ENCODE measurements around the gene WFIKKN1.

The WFIKKN1 gene

GRCh38 chr16:652454-653305 is 21.9 kb downstream of the WFIKKN1 start:
- no peak for DNase-seq (ENCODE audit: low read depth in 2 of 2, low spot score in 1 of 2)

GRCh38 chr16:654034-654433 is 23.2 kb downstream of the WFIKKN1 start:
- DNase-seq (ENCODE audit: low read depth in 2 of 2, low spot score in 1 of 2): no peak

- DNase-seq (ENCODE audit: low read depth in 2 of 2, low spot score in 1 of 2): no peak
These were observed 26.7 kb downstream of the WFIKKN1 start for GRCh38 chr16:657487-657886.

- no peak for DNase-seq (ENCODE audit: low read depth in 2 of 2, low spot score in 1 of 2)
These were observed 28.1 kb downstream of the WFIKKN1 start for GRCh38 chr16:658679-659571.

- DNase-seq (ENCODE audit: low read depth in 2 of 2, low spot score in 1 of 2): no peak
These were observed 28.8 kb downstream of the WFIKKN1 start for GRCh38 chr16:659618-660017.

GRCh38 chr16:660132-660458 is 29.3 kb downstream of the WFIKKN1 start:
- no peak for DNase-seq (ENCODE audit: low read depth in 2 of 2, low spot score in 1 of 2)

- peak in 1 of 2 donors; percentile 36 for DNase-seq (ENCODE audit: low read depth in 2 of 2, low spot score in 1 of 2)
These were observed 29.8 kb downstream of the WFIKKN1 start for GRCh38 chr16:660459-661183.

- DNase-seq (ENCODE audit: low read depth in 2 of 2, low spot score in 1 of 2): no peak
These were observed 30.5 kb downstream of the WFIKKN1 start for GRCh38 chr16:661184-661821.

GRCh38 chr16:662095-662494 is 31.3 kb downstream of the WFIKKN1 start:
- DNase-seq (ENCODE audit: low read depth in 2 of 2, low spot score in 1 of 2): no peak

- DNase-seq (ENCODE audit: low read depth in 2 of 2, low spot score in 1 of 2): no peak
These were observed 31.8 kb downstream of the WFIKKN1 start for GRCh38 chr16:662597-662996.

- no peak for DNase-seq (ENCODE audit: low read depth in 2 of 2, low spot score in 1 of 2)
These were observed 35.8 kb downstream of the WFIKKN1 start for GRCh38 chr16:666572-666971.

- DNase-seq (ENCODE audit: low read depth in 2 of 2, low spot score in 1 of 2): no peak
These were observed 36.5 kb downstream of the WFIKKN1 start for GRCh38 chr16:667113-667779.

GRCh38 chr16:667780-668518 is 37.2 kb downstream of the WFIKKN1 start, which contains the start of gene RHOT2:
RHOT2 (plus strand) TSS chr16:668132; CDS start chr16:668200, 68 bp downstream.
- peak; percentile 72 to 85 for DNase-seq (ENCODE audit: low read depth in 2 of 2, low spot score in 1 of 2)

- no peak for DNase-seq (ENCODE audit: low read depth in 2 of 2, low spot score in 1 of 2)
These were observed 37.9 kb downstream of the WFIKKN1 start for GRCh38 chr16:668519-669171.

GRCh38 chr16:669666-670065 is 38.9 kb downstream of the WFIKKN1 start:
- no peak for DNase-seq (ENCODE audit: low read depth in 2 of 2, low spot score in 1 of 2)

GRCh38 chr16:670485-671352 is 39.9 kb downstream of the WFIKKN1 start:
- DNase-seq (ENCODE audit: low read depth in 2 of 2, low spot score in 1 of 2): no peak

- no peak for DNase-seq (ENCODE audit: low read depth in 2 of 2, low spot score in 1 of 2)
These were observed 40.8 kb downstream of the WFIKKN1 start for GRCh38 chr16:671353-672131.
